B cell (primary cell): Measurements from ENCODE around the gene NRG2. TPM values are rescaled to one million over a fixed set of nuclear protein-coding genes. Genes with fewer than 3 reads are reported as not detected.

ENCODE experiments used
- ATAC-seq: fragments of 200-7000 bp; cut with Tn5 transposase; one replicate; pipeline ENCODE4 v1.10.0; 2021; ENCODE audit warnings: low read depth, mild to moderate bottlenecking, moderate number of reproducible peaks, moderate library complexity
- CTCF ChIA-PET: fragments of 350-600 bp; sonication (Branson Sonifier 250); formaldehyde crosslinking; loops from one replicate; lab custom pipeline; 2021; ENCODE audit warnings: antibody characterized with exemption, inconsistent platforms; lab: Charles Lee
- POLR2A ChIA-PET: fragments of 350-600 bp; sonication (Branson Sonifier 250); formaldehyde crosslinking; loops from one replicate; lab custom pipeline; 2021; ENCODE audit warnings: antibody characterized with exemption; lab: Charles Lee
- DNase-seq: peaks from one replicate; pipeline ENCODE4 v3.0.0; 2013
- H2AFZ ChIP-seq: 2 replicates; pipeline ENCODE4 v1.6.1; 2012; ENCODE audit warnings: mild to moderate bottlenecking, low read depth, low read length; ENCODE audit not compliant: insufficient read depth, poor library complexity, severe bottlenecking
- H3K27ac ChIP-seq, 2 donors: 1 replicate in 1 of 2; 2 replicates in 1 of 2; pipeline ENCODE4 v1.5.1; 2012 to 2013; ENCODE audit warnings: low read length in 2 of 2, mild to moderate bottlenecking in 2 of 2, moderate library complexity in 1 of 2
- H3K27me3 ChIP-seq, 4 experiments: fragments of 200-600 bp in 1 of 4; sonication (generic) in 1 of 4; replicated peaks in 1 of 4; 1 replicate in 2 of 4; 2 replicates in 2 of 4; pipeline versions ENCODE4 v1.6.1 to v1.7.0; 2013 to 2016; ENCODE audit warnings: low read length in 3 of 4, mild to moderate bottlenecking in 2 of 4, mixed read lengths in 1 of 4, moderate library complexity in 1 of 4; ENCODE audit not compliant: insufficient read depth in 4 of 4, control insufficient read depth in 3 of 4; ENCODE audit errors: control extremely low read depth in 1 of 4
- H3K36me3 ChIP-seq, 2 experiments: replicated peaks in 1 of 2; 1 replicate in 1 of 2; 2 replicates in 1 of 2; pipeline versions ENCODE4 v1.6.1 to v1.7.1; 2013; ENCODE audit warnings: low read length in 1 of 2; ENCODE audit not compliant: insufficient read depth in 2 of 2, control insufficient read depth in 1 of 2; ENCODE audit errors: control extremely low read depth in 1 of 2, extremely low read depth in 1 of 2
- H3K4me1 ChIP-seq, 2 donors: fragments of 200-600 bp in 1 of 2; sonication (generic) in 1 of 2; 1 replicate in 1 of 2; 2 replicates in 1 of 2; pipeline versions ENCODE4 v1.5.1 to v1.6.1; 2013 to 2017; ENCODE audit warnings: low read length in 2 of 2; ENCODE audit not compliant: control insufficient read depth in 2 of 2, insufficient read depth in 2 of 2
- H3K4me2 ChIP-seq: replicated peaks from 2 replicates; pipeline ENCODE3; 2012; ENCODE audit warnings: mild to moderate bottlenecking, low read depth, low read length; ENCODE audit not compliant: poor library complexity, severe bottlenecking
- H3K4me3 ChIP-seq, 5 experiments: fragments of 200-600 bp in 1 of 5; sonication (generic) in 1 of 5; 1 replicate in 3 of 5; 2 replicates in 2 of 5; pipeline versions ENCODE4 v1.5.1 to v1.7.0; 2011 to 2016; ENCODE audit warnings: low read length in 4 of 5, mild to moderate bottlenecking in 4 of 5, low read depth in 2 of 5, control low read depth in 1 of 5, moderate library complexity in 1 of 5; ENCODE audit not compliant: insufficient read depth in 1 of 5; ENCODE audit errors: control extremely low read depth in 1 of 5, extremely low read depth in 1 of 5
- H3K79me2 ChIP-seq: fragments of 200-600 bp; sonication (generic); one replicate; pipeline ENCODE4 v1.6.0; 2016; ENCODE audit warnings: low read length; ENCODE audit not compliant: control insufficient read depth, insufficient read depth
- H3K9ac ChIP-seq: fragments of 200-600 bp; sonication (generic); 2 replicates; pipeline ENCODE4 v1.6.1; 2017; ENCODE audit warnings: mild to moderate bottlenecking, low read length, moderate library complexity
- H3K9me3 ChIP-seq, 3 donors: one replicate each; pipeline versions ENCODE4 v1.6.1 to v1.7.1; 2013; ENCODE audit warnings: low read length in 2 of 3; ENCODE audit not compliant: control insufficient read depth in 2 of 3, insufficient read depth in 1 of 3; ENCODE audit errors: control extremely low read depth in 1 of 3
- H4K20me1 ChIP-seq: 2 replicates; pipeline ENCODE4 v1.6.0; 2012; ENCODE audit warnings: mild to moderate bottlenecking, low read length; ENCODE audit not compliant: insufficient read depth, control insufficient read depth, poor library complexity, severe bottlenecking
- H3K27ac Mint-ChIP-seq: one replicate; pipeline ENCODE4 v1.8.0; 2021; ENCODE audit warnings: mixed read lengths
- H3K27me3 Mint-ChIP-seq: one replicate; pipeline ENCODE4 v1.8.0; 2021; ENCODE audit warnings: mixed read lengths
- H3K4me1 Mint-ChIP-seq: one replicate; pipeline ENCODE4 v1.8.0; 2021; ENCODE audit warnings: mixed read lengths
- H3K4me3 Mint-ChIP-seq: one replicate; pipeline ENCODE4 v1.8.0; 2021; ENCODE audit warnings: mixed read lengths
- H3K9me3 Mint-ChIP-seq: one replicate; pipeline ENCODE4 v1.8.0; 2022; ENCODE audit warnings: mixed read lengths; ENCODE audit not compliant: insufficient read depth
- EZH2 ChIP-seq: IDR thresholded peaks from 2 replicates; pipeline ENCODE4 v1.6.1; 2012; ENCODE audit warnings: borderline replicate concordance, low read depth, mild to moderate bottlenecking, moderate library complexity, low read length; ENCODE audit not compliant: insufficient read depth, poor library complexity, severe bottlenecking
- WGBS: methylation state at CpG from one replicate; pipeline ENCODE4 v1.1.5; 2013; ENCODE audit warnings: missing lambda C conversion rate; ENCODE audit not compliant: insufficient coverage; 5-methylcytosine and 5-hydroxymethylcytosine counted together
- intact Hi-C: fragments of 100-400 bp; cut with micrococcal nuclease; formaldehyde crosslinking; loops from one replicate; pipeline ENCODE4 v1.10.0; 2022
- polyA plus RNA-seq: library from polyadenylated mRNA; depleted of rRNA; stranded (reverse); fragments of >200 nt; gene quantifications from 2 replicates; pipeline ENCODE4 v1.2.3, GENCODE V29; 2012
- total RNA-seq, 2 donors: library from RNA; stranded (reverse); fragments of 120-200 nt in 1 of 2; gene quantifications; 1 replicate in 1 of 2; 2 replicates in 1 of 2; pipeline versions ENCODE4 v1.2.3 to v1.2.4, GENCODE V29; 2013 to 2022
- TF ChIP-seq, protein P1 (sequence below): fragments of 200-600 bp; IDR thresholded peaks from one replicate; pipeline ENCODE4 v1.8.0; 2022; ENCODE audit warnings: antibody characterized with exemption, mild to moderate bottlenecking

The NRG2 gene
- total and polyA plus RNA-seq, 2 donors (not counting 1 experiment from before 2014, with no cell fraction given), result 0.13 to 0.15 TPM

- 63% methylated on average over 1 of the region's 2 CpGs for WGBS
- Histone ChIP-seq H3K9me3 (peaks cover 0 to 7% (median 0%) of the 10 kb centered on the region in 3 donors), H3K9ac (no peak overlapping the region), H3K27ac (no peak overlapping the region), H3K4me2 (no peak overlapping the region), H4K20me1 (no peaks in the 10 kb centered on the region), H3K4me1 (peaks cover 11 to 15% of the 10 kb centered on the region in 2 donors), H3K79me2 (no peaks in the 10 kb centered on the region), H2AFZ (no peak overlapping the region), H3K4me3 (no peak overlapping the region), H3K36me3 (no peaks in the 10 kb centered on the region), H3K27me3 (peaks cover 0 to 32% (median 22%) of the 10 kb centered on the region in 4 experiments)
- CTCF ChIA-PET, result no interaction called here
- Mint-ChIP-seq H3K4me3 (no peak overlapping the region), H3K27ac (no peak overlapping the region), H3K27me3 (peaks cover 18% of the 10 kb centered on the region), H3K9me3 (no peaks in the 10 kb centered on the region), H3K4me1 (peaks cover 3% of the 10 kb centered on the region)
- POLR2A ChIA-PET, result no interaction called here
- TF ChIP-seq, protein P1, sequence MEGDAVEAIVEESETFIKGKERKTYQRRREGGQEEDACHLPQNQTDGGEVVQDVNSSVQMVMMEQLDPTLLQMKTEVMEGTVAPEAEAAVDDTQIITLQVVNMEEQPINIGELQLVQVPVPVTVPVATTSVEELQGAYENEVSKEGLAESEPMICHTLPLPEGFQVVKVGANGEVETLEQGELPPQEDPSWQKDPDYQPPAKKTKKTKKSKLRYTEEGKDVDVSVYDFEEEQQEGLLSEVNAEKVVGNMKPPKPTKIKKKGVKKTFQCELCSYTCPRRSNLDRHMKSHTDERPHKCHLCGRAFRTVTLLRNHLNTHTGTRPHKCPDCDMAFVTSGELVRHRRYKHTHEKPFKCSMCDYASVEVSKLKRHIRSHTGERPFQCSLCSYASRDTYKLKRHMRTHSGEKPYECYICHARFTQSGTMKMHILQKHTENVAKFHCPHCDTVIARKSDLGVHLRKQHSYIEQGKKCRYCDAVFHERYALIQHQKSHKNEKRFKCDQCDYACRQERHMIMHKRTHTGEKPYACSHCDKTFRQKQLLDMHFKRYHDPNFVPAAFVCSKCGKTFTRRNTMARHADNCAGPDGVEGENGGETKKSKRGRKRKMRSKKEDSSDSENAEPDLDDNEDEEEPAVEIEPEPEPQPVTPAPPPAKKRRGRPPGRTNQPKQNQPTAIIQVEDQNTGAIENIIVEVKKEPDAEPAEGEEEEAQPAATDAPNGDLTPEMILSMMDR, result no peak
- no peak for TF ChIP-seq EZH2
- ATAC-seq (no peak), DNase-seq (no peak)
- intact Hi-C loops, result no loop called here
Measured at GRCh38 chr5:139908749-139909148, 134.3 kb downstream of the NRG2 start.

DNA sequence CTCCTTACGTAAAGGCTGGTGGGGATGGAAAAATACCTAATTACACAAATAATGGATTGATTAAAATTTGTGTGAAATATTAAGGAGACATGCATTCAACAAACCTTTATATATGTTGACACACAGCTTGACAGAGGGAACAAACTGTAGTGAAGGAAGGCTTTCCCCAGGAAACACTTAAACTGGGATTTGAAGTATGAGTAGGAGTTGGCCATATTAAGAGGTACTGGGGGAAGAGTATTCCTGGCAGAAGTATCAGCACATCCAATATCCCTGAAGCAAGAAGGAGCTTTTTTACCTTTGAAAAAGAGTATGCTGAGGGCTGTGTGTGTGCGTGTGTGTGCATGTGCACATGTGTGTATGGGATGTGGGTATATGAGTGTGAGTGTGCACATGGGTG lies 136.4 kb downstream of the NRG2 start:
- H3K4me1 ChIP-seq, result peaks cover 18 to 20% of the 10 kb centered on the region in 2 donors
- no peaks in the 10 kb centered on the region for H3K36me3 ChIP-seq
- CTCF ChIA-PET, result interaction anchor here (1.8 kb wide), 1 partner anchor 62 kb away, joined by 5 read pairs; no protein-coding TSS in a partner anchor
- Mint-ChIP-seq H3K27me3 (peaks cover 20% of the 10 kb centered on the region), H3K4me3 (no peak overlapping the region), H3K4me1 (peaks cover 10% of the 10 kb centered on the region), H3K27ac (no peak overlapping the region), H3K9me3 (no peaks in the 10 kb centered on the region)
- H3K79me2 ChIP-seq, result no peaks in the 10 kb centered on the region
- no peak overlapping the region for H3K27ac ChIP-seq
- POLR2A ChIA-PET, result no interaction called here
- H3K27me3 ChIP-seq, result peaks cover 0 to 53% (median 32%) of the 10 kb centered on the region in 4 experiments
- no peaks in the 10 kb centered on the region for H4K20me1 ChIP-seq
- intact Hi-C loops, result no loop called here
- TF ChIP-seq, protein P1, result no peak
- TF ChIP-seq EZH2, result no peak
- H3K4me2 ChIP-seq, result no peak overlapping the region
- WGBS, result 93% methylated on average over 1 of the region's 2 CpGs
- no peak overlapping the region for H3K9ac ChIP-seq
- DNase-seq (no peak), ATAC-seq (no peak)
- peaks cover 0 to 7% (median 0%) of the 10 kb centered on the region in 3 donors for H3K9me3 ChIP-seq
- no peak overlapping the region for H2AFZ ChIP-seq
- no peak overlapping the region for H3K4me3 ChIP-seq
